H1 (cell line): ENCODE data around the gene TBX5. TPM values are rescaled to one million over a fixed set of nuclear protein-coding genes. Genes with fewer than 3 reads are reported as not detected.
A peak's percentile ranks its signal among the peaks of the same experiment; 100 is the strongest.

Experiments
- CTCF ChIA-PET: fragments of 300-600 bp; sonication (Branson Sonifier 250); formaldehyde crosslinking; loops from one replicate; lab custom pipeline; 2021; ENCODE audit not compliant: partially characterized antibody; lab: Charles Lee
- POLR2A ChIA-PET: fragments of 300-600 bp; sonication (Branson Sonifier 250); formaldehyde crosslinking; loops from one replicate; lab custom pipeline; 2021; ENCODE audit warnings: inconsistent platforms; ENCODE audit not compliant: partially characterized antibody; lab: Charles Lee
- DNase-seq, 2 experiments: peaks; one replicate each; pipeline versions ENCODE4 v3.0.0 to v3.0.0-alpha.2; 2010 to 2022; ENCODE audit warnings: low spot score in 2 of 2, low read depth in 1 of 2, mixed read lengths in 1 of 2
- FAIRE-seq: peaks from 2 replicates; lab custom pipeline; 2011; peaks lifted over from hg19 to GRCh38; lab: Jason Lieb, UNC
- H2AFZ ChIP-seq: 2 replicates; pipeline ENCODE4 v1.8.1; 2012; ENCODE audit warnings: low read length, inconsistent platforms
- H2AK5ac ChIP-seq: 2 replicates; pipeline ENCODE4 v1.6.1; 2013; ENCODE audit warnings: low read depth, low read length
- H2BK120ac ChIP-seq: replicated peaks from 2 replicates; pipeline ENCODE3; 2013; ENCODE audit warnings: low read depth, low read length, inconsistent platforms
- H2BK12ac ChIP-seq: 2 replicates; pipeline ENCODE4 v1.6.1; 2013; ENCODE audit warnings: low read depth, low read length
- H2BK15ac ChIP-seq: 2 replicates; pipeline ENCODE4 v1.6.1; 2013; ENCODE audit warnings: low read length
- H2BK20ac ChIP-seq: 2 replicates; pipeline ENCODE4 v1.6.1; 2013; ENCODE audit warnings: low read length
- H2BK5ac ChIP-seq: 2 replicates; pipeline ENCODE4 v1.6.1; 2013; ENCODE audit warnings: low read depth, low read length
- H3K14ac ChIP-seq: 2 replicates; pipeline ENCODE4 v1.6.1; 2013; ENCODE audit warnings: inconsistent platforms; ENCODE audit not compliant: insufficient read length
- H3K18ac ChIP-seq: 2 replicates; pipeline ENCODE4 v1.6.1; 2013; ENCODE audit warnings: low read length; ENCODE audit errors: extremely low read depth
- H3K23ac ChIP-seq: 2 replicates; pipeline ENCODE4 v1.6.1; 2013; ENCODE audit warnings: inconsistent platforms; ENCODE audit not compliant: insufficient read length
- H3K23me2 ChIP-seq: 2 replicates; pipeline ENCODE4 v1.6.1; 2013; ENCODE audit warnings: low read depth, low read length
- H3K27ac ChIP-seq: 2 replicates; pipeline ENCODE4 v1.6.1; 2011; ENCODE audit warnings: low read depth, low read length, inconsistent platforms
- H3K27me3 ChIP-seq, 4 experiments: replicated peaks in 1 of 4; 1 replicate in 1 of 4; 2 replicates in 3 of 4; pipeline versions ENCODE4 v1.6.1 to v1.8.1; 2011 to 2013; ENCODE audit warnings: low read length in 3 of 4, mild to moderate bottlenecking in 3 of 4, inconsistent platforms in 2 of 4, mixed read lengths in 2 of 4, moderate library complexity in 1 of 4; ENCODE audit not compliant: control insufficient read depth in 3 of 4, insufficient read depth in 3 of 4; ENCODE audit errors: extremely low read depth in 1 of 4
- H3K36me3 ChIP-seq, 4 experiments: 2 replicates each; pipeline versions ENCODE4 v1.6.1 to v1.8.1; 2011 to 2013; ENCODE audit warnings: mild to moderate bottlenecking in 4 of 4, low read length in 3 of 4, moderate library complexity in 2 of 4, control low read depth in 1 of 4, inconsistent platforms in 1 of 4; ENCODE audit not compliant: insufficient read depth in 4 of 4, control insufficient read depth in 2 of 4
- H3K4ac ChIP-seq: replicated peaks from 2 replicates; pipeline ENCODE3; 2013; ENCODE audit warnings: low read length, low read depth, mixed read lengths, inconsistent platforms; ENCODE audit not compliant: insufficient read length
- H3K4me1 ChIP-seq, 4 experiments: replicated peaks in 1 of 4; 1 replicate in 1 of 4; 2 replicates in 3 of 4; pipeline versions ENCODE4 v1.6.1 to v1.8.1; 2011 to 2013; ENCODE audit warnings: low read length in 3 of 4, inconsistent platforms in 2 of 4, mixed read lengths in 1 of 4; ENCODE audit not compliant: insufficient read depth in 4 of 4, control insufficient read depth in 3 of 4
- H3K4me2 ChIP-seq, 2 experiments: 2 replicates each; pipeline versions ENCODE4 v1.6.1 to v1.8.1; 2011 to 2013; ENCODE audit warnings: low read depth in 2 of 2, low read length in 2 of 2, control low read depth in 1 of 2, inconsistent platforms in 1 of 2, mild to moderate bottlenecking in 1 of 2; ENCODE audit not compliant: insufficient read depth in 1 of 2
- H3K4me3 ChIP-seq, 4 experiments: fragments of 200-600, 300-600 bp in 1 of 4; sonication (generic), shearing (Covaris generic), sonication (Bioruptor Twin) in 1 of 4; 2 replicates each; pipeline versions ENCODE4 v1.5.1 to v1.8.1; 2011 to 2016; ENCODE audit warnings: low read length in 4 of 4, low read depth in 3 of 4, control low read depth in 2 of 4, inconsistent platforms in 2 of 4, mild to moderate bottlenecking in 2 of 4, mixed read lengths in 1 of 4, moderate library complexity in 1 of 4; ENCODE audit not compliant: insufficient read depth in 2 of 4; ENCODE audit errors: extremely low read depth in 1 of 4
- H3K56ac ChIP-seq: replicated peaks from 2 replicates; pipeline ENCODE3; 2013; ENCODE audit warnings: low read depth, mild to moderate bottlenecking, mixed read lengths, low read length, inconsistent platforms; ENCODE audit not compliant: insufficient read length
- H3K79me1 ChIP-seq: 2 replicates; pipeline ENCODE4 v1.6.1; 2013; ENCODE audit warnings: low read depth, low read length, control low read depth
- H3K79me2 ChIP-seq, 2 experiments: 2 replicates each; pipeline versions ENCODE4 v1.6.1 to v1.8.1; 2012 to 2013; ENCODE audit warnings: low read length in 2 of 2, mild to moderate bottlenecking in 2 of 2, inconsistent platforms in 1 of 2; ENCODE audit not compliant: insufficient read depth in 2 of 2, control insufficient read depth in 1 of 2
- H3K9ac ChIP-seq, 4 experiments: replicated peaks in 1 of 4; 1 replicate in 1 of 4; 2 replicates in 3 of 4; pipeline versions ENCODE4 v1.6.1 to v1.8.1; 2011 to 2013; ENCODE audit warnings: low read depth in 3 of 4, low read length in 3 of 4, control low read depth in 2 of 4, mild to moderate bottlenecking in 2 of 4, moderate library complexity in 2 of 4, inconsistent platforms in 1 of 4; ENCODE audit errors: extremely low read depth in 1 of 4
- H3K9me3 ChIP-seq, 2 experiments: 2 replicates each; pipeline versions ENCODE4 v1.6.1 to v1.8.1; 2012 to 2013; ENCODE audit warnings: mild to moderate bottlenecking in 2 of 2, moderate library complexity in 2 of 2, control low read depth in 1 of 2, inconsistent platforms in 1 of 2, low read depth in 1 of 2, low read length in 1 of 2, mixed read lengths in 1 of 2; ENCODE audit not compliant: insufficient read depth in 2 of 2
- H4K20me1 ChIP-seq, 2 experiments: replicated peaks in 1 of 2; 2 replicates each; pipeline versions ENCODE3 to v1.8.1; 2011 to 2013; ENCODE audit warnings: inconsistent platforms in 2 of 2, low read length in 2 of 2, mild to moderate bottlenecking in 1 of 2; ENCODE audit not compliant: insufficient read depth in 2 of 2, control insufficient read depth in 1 of 2
- H4K5ac ChIP-seq: 2 replicates; pipeline ENCODE4 v1.6.1; 2013; ENCODE audit warnings: low read length, low read depth, mixed read lengths, inconsistent platforms; ENCODE audit not compliant: insufficient read length
- H4K8ac ChIP-seq: 2 replicates; pipeline ENCODE4 v1.8.0; 2013; ENCODE audit warnings: mild to moderate bottlenecking, moderate library complexity, low read length, inconsistent platforms; ENCODE audit not compliant: insufficient read depth; ENCODE audit errors: extremely low read depth
- H4K91ac ChIP-seq: replicated peaks from 2 replicates; pipeline ENCODE3; 2013; ENCODE audit warnings: low read length, mixed read lengths, inconsistent platforms; ENCODE audit not compliant: insufficient read length
- E2F6 ChIP-seq: IDR thresholded peaks from 2 replicates; pipeline ENCODE4 v1.6.1; 2012; ENCODE audit warnings: inconsistent platforms
- MAFK ChIP-seq: IDR thresholded peaks from 2 replicates; pipeline ENCODE4 v1.6.1; 2012; ENCODE audit warnings: low read depth, mild to moderate bottlenecking, improper control_type of control experiment, low read length
- MAX ChIP-seq: IDR thresholded peaks from 2 replicates; pipeline ENCODE4 v1.6.1; 2012; ENCODE audit warnings: inconsistent platforms
- NRF1 ChIP-seq: IDR thresholded peaks from 2 replicates; pipeline ENCODE4 v1.6.1; 2011; ENCODE audit warnings: mild to moderate bottlenecking, low read depth, low read length, improper control_type of control experiment
- RFX5 ChIP-seq: IDR thresholded peaks from 2 replicates; pipeline ENCODE4 v1.6.1; 2011; ENCODE audit warnings: low read depth, low read length, improper control_type of control experiment, borderline replicate concordance
- SIX5 ChIP-seq: IDR thresholded peaks from 2 replicates; pipeline ENCODE4 v1.6.1; 2011; ENCODE audit warnings: mild to moderate bottlenecking, low read depth, low read length
- SP4 ChIP-seq: IDR thresholded peaks from 2 replicates; pipeline ENCODE4 v1.6.1; 2012; ENCODE audit warnings: low read length, inconsistent platforms
- polyA plus RNA-seq, 7 experiments: library from polyadenylated mRNA; depleted of rRNA in 3 of 7; stranded (reverse) in 5 of 7; unstranded in 2 of 7; fragments of >200 nt in 5 of 7; fragments of 200-250 nt in 2 of 7; gene quantifications; 1 replicate in 5 of 7; 2 replicates in 1 of 7; 4 replicates in 1 of 7; pipeline versions ENCODE4 v1.2.1 to v1.2.3, GENCODE V29; 2011 to 2013; ENCODE audit warnings: missing spikeins in 2 of 7, mixed read lengths in 2 of 7
- total RNA-seq: library from RNA; stranded (reverse); fragmentation: NEBNext Ultra II Directional; extraction: Animal tissue kit (Norgen Biotek cat#: 25700); gene quantifications from 2 replicates; pipeline ENCODE4 v1.2.1, GENCODE V29; 2021

TBX5 gene
- total and polyA plus RNA-seq, 2 of the 8 experiments (the other 6 are each of a cell fraction or from before 2014, with no cell fraction given) = 0.05 TPM; not detected in 1

GRCh38 chr12:114305446-114305845 is 100.5 kb downstream of the TBX5 start:
- no peak overlapping the region for H3K27ac ChIP-seq
- H4K8ac ChIP-seq = no peak overlapping the region
- H2BK12ac ChIP-seq = no peak overlapping the region
- no peaks in the 10 kb centered on the region for H3K23me2 ChIP-seq
- no peaks in the 10 kb centered on the region for H3K27me3 ChIP-seq
- H3K79me2 ChIP-seq = no peaks in the 10 kb centered on the region
- no peaks in the 10 kb centered on the region for H3K79me1 ChIP-seq
- H4K5ac ChIP-seq = no peak overlapping the region
- no peak overlapping the region for H3K4me2 ChIP-seq
- no peak overlapping the region for H2AFZ ChIP-seq
- TF ChIP-seq E2F6 (no peak), SIX5 (no peak), RFX5 (no peak), MAFK (peak; percentile 54), SP4 (no peak), MAX (no peak), NRF1 (no peak)
- H2BK120ac ChIP-seq = no peak overlapping the region
- H2BK20ac ChIP-seq = no peak overlapping the region; the same call in 1 of the 2 replicates
- H2BK5ac ChIP-seq = no peak overlapping the region
- no peak overlapping the region for H3K18ac ChIP-seq
- no peak overlapping the region for H3K9ac ChIP-seq
- H3K14ac ChIP-seq = no peak overlapping the region
- H4K91ac ChIP-seq = no peak overlapping the region
- H4K20me1 ChIP-seq = no peaks in the 10 kb centered on the region
- no peak overlapping the region for H3K4me3 ChIP-seq
- peaks cover 0 to 12% (median 5%) of the 10 kb centered on the region in 4 experiments; a peak in 5 of 7 replicates for H3K4me1 ChIP-seq
- no peak overlapping the region for H2BK15ac ChIP-seq
- DNase-seq (no peak), FAIRE-seq (no peak)
- no peaks in the 10 kb centered on the region for H3K36me3 ChIP-seq
- H2AK5ac ChIP-seq = no peak overlapping the region
- ChIA-PET CTCF (interaction anchor here (0.9 kb wide), 1 partner anchor 12 kb away, joined by 3 read pairs; no protein-coding TSS in a partner anchor), POLR2A (no interaction called here)
- no peak overlapping the region for H3K56ac ChIP-seq
- no peaks in the 10 kb centered on the region for H3K9me3 ChIP-seq
- no peak overlapping the region for H3K23ac ChIP-seq
- no peak overlapping the region for H3K4ac ChIP-seq
